ENCODE data around the gene CTCFL.
"Not testable (repeated sequence)": the region's sequence is repeated elsewhere in the genome, so short reads cannot be mapped to it uniquely, and the experiment has no call there.

The CTCFL gene

DNA sequence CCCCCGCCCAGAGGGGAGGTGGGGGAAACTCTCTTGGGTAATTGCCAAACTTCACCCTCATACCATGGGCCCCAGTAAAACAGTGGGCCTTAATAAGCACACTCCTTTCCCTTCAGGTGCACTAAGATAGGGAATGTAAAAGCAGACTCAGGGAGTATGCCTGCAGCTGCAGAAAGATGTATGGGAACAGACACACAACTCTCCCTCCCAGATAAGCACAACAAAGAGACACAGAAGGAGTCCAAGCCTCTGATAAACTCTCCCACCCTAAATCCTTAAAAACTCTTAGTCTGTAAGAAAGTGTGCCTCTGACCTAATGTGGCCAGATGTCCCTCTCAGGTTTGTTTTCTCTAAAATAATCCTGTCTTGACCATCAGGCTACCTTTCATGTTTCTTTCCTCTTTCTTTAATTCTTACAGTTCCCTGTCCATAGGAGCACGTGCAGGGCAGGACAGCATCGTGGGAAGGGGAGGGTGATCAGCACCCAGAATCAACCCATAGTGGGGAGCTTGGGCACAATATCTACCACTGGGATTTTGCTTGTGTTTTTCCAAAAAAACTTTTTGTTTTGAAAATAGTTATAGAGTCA is 11.3 kb upstream of the CTCFL start:
- no peak for DNase-seq

DNA sequence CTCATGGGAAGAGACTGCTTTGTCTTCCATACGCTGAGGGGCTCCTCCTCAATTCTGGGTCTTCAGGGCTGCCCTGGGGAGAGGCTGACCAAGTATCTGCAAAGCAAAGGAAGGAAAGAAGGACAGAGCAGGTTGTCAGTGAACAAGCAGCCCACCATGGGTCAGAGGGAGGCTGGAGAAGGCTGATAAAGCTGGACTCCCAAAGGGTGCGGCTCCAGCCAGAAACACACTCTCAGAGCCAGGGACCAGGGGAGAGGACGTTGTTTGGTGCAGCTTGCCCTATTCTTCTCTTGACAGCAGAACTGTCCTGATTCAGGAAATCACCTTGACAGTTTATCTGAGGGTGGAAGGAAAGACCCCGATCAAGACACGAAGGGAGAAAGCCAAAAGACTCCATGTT is 10.4 kb upstream of the CTCFL start:
- DNase-seq, result no peak

DNA sequence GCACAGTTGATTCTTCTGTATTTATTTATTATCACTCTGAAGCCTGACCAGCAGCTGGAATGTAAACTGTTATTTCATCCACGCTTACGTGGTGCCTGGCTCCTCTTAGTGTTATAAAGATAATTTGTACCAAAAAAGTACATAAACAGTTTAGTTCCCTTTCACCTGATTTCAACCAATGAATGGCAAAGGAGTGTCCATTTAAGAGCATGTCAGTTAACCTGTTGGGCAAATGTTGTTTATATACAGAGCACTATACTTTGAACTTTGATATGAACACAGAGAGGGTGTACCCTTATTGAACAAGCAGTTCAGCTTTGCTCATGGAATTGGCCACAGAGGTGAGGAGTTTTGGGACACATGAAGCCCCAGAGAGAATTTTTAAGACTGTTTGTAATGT is 7.2 kb upstream of the CTCFL start:
- DNase-seq, result no peak

DNA sequence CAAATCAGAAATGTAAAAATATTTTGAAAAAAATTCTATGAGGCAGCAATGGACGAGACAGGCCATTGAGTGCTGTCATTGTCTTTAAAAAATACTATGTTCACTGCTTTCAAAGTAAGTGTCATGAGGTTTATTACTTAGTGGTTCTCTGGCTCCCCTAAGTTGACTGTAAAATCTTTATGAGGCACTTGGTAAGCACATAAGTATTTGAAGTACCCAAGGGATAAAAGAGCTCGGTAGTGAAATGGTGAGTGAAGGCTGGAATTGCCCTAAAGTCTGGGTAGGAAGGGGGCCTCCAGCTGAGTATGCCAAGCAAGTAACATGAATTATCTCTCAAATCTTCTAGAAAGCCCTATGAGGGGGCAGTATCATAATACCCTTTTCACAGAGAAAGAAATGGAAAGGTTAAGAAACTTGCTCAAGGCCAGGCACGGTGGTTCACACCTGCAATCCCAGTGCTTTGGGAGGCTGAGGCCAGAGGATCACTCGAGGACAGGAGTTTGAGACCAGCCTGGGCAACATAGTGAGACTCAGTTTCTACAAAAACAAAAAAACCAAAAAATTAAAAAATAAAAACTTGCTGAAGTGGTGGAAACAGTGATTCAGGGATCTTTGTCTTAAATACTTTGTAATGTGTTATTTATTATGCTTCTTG is 5.5 kb upstream of the CTCFL start:
- DNase-seq, result no peak

DNA sequence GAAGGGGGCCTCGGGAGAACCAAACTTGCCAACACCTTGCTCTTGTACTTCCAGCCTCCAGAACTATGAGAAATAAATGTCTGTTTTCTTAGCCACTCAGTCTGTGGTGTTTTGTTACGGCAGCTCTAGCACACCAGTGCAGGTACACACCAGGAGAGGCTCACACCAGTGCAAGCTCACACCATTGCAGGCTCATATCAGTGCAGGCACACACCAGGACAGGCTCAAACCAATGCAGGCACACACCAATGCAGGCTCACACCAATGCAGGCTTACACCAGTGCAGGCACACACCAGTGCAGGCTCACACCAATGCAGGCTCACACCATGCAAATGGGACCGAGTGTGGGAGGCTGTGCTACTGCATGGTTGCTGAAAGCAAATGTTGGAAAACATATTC is 4.9 kb upstream of the CTCFL start:
- DNase-seq, result no peak

DNA sequence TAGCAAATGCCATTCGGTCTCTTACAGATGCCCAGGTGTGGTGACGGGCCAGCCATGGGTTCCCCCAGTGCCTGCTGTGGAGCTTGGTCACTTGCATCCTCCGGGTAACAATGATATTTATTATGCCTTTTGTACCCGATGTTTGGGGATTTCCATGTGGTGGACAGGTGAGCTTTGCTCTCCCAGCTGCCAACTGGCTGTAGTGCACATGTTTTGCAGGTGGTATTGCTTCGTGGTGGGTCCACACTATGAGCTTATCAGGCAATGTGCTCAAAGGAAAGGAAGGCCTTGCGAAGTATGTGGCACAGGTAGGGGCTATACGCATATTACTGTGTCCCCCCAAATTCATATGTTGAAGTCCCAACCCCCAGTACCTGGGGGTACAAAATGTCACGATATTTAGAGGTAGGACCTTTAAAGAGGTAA is 4.2 kb upstream of the CTCFL start:
- no peak for DNase-seq

DNA sequence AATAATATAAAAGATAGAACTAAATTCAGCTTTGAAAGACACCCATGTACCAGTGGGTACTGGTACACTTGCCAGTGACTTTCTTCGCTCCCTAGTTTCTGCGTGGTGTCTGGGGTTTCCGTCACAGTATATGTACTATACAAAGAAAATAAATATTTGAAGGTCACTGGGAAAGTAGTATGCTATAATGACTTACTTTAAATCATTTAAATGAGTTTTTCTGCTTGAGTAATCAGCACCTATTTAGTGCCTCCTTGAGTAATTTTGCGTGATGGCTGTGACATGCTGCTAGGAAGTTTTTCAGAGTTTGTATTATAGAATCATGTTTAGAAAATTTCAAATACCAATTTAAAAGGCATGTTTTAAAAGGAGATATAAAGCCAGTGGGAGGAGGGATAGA is 3.2 kb upstream of the CTCFL start:
- no peak for DNase-seq

DNA sequence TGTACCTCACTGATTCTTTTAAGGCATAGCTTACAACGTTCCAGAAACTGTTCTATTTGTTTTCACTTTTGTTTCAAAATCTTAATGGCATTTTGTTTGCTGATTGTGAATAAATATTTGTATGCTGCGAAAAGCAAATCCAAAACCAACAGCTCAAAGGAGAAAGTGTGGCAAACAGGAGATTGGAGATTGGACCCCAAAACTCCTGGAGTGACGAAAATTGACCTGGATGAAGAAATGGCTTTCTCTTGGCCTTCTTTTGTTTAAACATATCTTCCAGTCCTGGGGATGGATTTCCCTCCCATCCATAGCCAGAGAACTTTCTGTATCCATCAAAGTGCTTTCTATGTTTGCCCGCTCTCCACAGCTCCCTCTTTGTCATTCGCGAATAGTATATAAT is 2.8 kb upstream of the CTCFL start:
- DNase-seq, result no peak

DNA sequence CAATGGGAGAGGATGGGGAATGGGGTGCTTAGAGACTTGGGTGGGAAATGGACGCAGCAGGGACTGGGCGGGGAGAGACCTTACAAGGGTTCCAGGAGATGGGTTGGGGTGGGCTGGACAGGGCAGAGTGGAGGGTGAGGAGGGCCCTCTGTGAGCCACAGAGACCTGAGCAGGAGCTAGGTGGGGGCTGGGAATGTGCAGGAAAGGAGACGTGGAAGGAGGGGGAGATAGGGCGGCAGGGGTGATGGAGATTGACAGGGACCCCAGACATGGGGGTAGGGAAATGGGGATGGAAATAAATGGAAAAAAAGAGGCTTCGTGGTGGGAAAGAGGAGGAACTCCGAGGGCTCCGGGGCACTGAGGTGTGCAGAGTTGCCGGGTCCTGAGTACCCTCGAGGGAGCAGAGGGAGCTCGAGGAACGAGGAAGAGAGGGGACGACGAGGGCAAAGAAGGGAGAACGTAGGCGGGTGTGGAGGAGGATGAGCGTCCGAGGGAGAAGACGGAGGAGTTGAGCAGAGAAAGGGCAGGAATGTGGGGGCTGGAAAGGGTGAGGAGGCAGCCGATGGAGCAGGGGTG is 2.0 kb upstream of the CTCFL start:
- no peak for DNase-seq

DNA sequence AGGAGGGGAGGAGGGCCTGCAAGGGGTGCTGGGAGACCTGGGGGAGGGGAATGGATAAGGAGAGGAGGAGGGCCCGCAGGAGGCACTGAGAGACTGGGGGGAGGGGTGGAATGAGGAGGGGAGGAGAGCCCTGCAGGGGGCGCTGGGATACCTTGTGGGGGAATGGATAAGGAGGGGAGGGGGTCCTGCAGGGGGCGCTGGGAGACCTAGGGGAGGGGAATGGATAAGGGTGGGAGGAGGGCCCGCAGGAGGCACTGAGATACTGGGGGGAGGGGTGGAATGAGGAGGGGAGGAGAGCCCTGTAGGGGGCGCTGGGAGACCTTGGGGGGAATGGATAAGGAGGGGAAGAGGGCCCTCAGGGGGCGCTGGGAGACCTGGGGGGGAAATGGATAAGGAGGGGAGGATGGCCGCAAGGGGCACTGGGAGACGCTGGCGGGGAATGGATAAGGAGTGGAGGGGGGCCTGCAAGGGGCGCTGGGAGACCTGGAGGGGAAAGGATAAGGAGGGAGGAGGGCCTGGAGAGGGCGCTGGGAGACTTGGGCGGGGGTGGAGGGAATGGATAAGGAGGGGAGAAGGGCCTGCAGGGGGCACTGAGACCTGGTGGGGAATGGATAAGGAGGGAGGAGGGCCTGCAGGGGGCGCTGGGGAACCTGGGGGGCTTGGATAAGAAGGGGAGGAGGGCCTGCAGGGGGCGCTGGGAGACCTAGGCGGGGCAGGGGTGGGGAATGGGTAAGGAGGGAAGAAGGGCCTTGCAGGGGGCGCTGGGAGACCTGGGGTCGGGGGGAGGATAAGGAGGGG is 1.3 kb upstream of the CTCFL start:
- no peak for DNase-seq

DNA sequence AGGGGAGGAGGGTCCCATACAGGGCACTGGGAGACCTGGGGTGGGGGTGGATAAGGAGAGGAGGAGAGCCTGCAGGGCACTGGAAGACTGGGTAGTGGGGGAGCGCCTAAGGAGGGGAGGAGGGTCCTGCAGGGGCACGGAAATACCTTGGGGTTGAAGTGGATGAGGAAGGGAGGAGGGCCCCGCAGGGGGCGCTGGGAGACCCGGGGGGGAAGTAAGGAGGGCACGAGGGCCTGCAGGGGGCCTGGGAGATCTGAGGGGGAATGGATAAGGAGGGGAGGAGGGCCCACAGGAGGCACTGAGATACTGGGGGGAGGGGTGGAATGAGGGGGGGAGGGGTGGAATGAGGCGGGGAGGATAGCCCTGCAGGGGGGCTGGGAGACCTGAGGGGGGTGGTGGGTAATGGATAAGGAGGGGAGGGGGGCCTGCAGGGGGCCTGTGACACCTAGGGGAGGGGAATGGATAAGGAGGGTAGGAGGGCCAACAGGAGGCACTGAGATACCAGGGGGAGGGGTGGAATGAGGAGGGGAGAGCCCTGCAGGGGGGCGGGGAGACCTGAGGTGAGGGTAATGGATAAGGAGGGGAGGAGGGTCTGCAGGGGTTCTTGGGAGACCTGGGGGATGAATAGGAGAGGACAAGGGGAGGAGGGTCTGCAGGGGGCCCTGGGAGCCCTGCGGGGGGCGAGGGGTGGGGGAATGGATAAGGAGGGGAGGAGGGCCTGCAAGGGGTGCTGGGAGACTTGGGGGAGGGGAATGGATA is 567 bp upstream of the CTCFL start:
- no peak for DNase-seq

DNA sequence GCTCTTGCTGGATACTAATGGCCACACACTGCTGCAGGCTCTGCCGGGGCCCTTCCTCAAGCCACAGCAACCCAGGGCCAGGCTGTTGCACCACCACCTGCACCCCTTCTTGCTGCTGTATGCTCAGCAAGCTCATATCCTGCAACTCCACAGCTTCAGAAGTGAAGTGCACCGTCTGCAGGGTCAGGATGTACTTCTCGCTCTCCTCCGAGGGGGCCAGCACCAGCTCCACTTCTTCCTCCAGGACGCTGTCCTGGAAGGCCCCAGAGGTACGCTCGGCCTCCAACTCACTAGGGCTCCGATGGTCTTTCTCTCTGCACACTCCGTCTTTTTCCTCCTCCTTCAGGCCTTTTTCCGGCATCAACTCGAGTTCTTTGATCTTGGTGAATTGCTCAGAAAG is 1.2 kb downstream of the CTCFL start:
- DNase-seq, result no peak

DNA sequence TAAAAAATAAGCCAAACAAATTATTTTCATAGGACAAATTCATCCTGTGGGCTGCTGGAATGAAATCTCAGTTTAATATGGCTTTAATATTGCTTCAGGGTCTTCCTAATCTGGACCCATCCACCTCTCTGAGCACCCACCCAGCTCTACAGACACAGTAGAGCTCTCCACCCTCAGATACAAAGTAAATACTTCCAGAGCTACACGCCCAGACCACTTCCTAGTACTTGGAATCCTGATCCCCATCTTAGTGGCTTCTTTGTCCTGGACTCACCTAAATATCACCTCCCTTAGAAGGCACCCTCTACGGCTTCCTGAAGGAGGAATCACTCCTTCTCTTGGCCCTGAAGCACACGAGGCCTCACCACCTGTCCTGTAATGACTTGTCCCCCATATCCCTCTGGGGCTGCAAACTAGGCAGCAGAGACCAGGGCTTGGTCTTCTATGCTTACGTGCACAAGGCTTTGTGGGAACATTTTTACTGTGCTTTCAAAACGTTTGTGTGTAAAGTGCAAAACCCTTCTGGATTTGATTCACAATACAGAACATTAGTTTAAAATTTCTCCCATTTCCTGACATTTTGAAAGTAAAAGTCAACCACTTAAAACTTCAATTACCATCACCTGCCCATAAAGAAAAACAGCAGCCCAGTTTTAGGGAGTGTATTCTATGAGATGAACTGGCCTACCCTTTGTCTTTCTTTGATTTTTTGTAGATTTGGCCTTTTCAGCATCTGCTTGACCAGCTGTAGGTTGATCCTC is 2.4 kb downstream of the CTCFL start:
- no peak for DNase-seq

DNA sequence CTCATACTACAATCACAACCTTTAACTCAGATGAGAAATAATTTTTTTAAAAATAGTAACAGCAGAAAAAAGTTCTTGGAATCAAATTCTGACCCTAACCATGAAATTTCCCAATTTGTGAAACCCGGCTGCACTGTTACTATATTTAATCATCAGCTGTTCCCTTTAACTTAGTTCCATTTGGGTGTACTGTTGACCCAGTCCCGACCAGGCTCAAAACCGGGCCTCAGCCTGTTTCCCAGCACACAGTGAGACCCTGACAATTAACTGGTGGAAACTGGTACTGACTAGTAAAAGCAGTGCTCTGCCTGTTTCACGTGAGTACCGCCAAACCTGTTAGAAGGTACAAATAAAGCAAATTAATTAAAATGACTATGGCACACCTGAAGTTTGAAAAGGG is 7.0 kb downstream of the CTCFL start:
- no peak for DNase-seq

DNA sequence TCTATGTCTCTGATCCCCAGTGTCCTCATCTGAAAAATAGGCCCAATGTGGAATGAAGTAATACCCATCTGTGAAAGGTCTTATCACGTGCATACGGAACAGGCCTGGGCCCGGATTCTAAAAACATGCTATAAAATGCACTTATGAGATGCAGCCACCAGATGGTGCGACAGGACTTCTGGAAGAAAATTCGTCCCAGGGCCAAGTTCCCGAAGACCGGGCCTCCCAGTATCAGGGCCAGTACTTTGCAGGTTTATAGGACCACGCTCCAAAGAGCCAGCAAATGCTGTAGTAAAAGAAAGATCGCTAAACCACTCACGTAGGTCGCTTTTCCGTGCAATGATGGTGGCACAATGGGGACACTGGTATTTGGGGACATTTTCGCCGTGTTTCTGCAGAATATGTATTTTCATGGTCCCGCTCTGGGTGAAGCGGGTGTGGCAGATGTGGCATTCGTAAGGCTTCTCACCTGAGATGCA is 10.6 kb downstream of the CTCFL start:
- DNase-seq, result no peak

DNA sequence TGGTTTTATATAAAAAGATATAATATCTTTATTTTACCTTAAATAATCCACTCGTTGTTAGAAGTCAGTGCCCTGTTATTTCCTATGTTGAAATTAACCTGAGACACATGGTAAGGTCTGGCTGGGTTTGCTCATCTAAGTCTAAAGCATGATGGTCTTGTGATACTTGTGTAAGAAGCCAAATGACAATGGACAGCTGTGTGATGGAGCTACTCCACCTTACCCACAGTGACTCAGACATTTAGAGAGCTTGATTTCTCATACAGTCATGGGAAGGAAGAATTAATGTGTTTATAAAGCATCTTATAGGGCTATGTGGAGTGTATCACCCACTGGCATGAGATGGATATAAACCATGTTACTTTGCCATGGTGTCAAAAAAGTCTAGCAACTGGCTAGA is 11.7 kb downstream of the CTCFL start:
- DNase-seq, result no peak

DNA sequence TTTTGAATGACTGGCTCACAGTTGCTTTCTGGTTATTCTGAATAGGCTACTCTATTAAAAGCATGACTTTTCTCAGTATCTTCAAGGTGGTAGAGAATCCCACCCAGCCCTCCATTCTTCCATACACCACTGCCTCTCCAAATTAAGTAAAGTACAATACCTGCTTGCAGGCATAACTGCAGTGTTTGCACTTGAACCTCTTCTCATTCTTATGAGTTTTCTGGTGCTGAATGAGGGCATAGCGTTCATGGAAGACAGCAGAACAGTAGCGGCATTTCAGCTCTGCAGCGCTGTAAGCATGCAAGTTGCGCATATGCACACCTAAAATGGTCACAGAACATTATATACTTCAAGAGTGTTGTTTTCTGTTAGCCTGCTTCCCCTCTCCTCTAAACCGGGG is 12.5 kb downstream of the CTCFL start:
- no peak for DNase-seq

DNA sequence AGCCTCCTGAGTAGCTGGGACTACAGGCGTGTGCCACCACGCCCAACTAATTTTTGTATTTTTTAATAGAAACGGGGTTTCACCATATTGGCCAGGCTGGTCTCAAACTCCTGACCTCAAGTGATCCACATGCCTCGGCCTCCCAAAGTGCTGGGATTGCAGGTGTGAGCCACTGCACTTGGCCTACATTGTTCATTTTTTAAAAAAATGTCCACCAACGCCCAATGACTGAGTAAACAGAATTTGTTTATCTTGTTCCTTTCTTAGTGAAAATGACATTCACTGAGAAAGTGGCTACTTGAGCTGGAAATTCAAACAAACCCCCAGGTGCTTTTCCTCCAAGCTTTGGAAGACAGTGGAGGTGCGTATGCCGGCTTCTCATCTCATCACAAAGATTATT is 13.2 kb downstream of the CTCFL start:
- DNase-seq, result not testable (repeated sequence)

DNA sequence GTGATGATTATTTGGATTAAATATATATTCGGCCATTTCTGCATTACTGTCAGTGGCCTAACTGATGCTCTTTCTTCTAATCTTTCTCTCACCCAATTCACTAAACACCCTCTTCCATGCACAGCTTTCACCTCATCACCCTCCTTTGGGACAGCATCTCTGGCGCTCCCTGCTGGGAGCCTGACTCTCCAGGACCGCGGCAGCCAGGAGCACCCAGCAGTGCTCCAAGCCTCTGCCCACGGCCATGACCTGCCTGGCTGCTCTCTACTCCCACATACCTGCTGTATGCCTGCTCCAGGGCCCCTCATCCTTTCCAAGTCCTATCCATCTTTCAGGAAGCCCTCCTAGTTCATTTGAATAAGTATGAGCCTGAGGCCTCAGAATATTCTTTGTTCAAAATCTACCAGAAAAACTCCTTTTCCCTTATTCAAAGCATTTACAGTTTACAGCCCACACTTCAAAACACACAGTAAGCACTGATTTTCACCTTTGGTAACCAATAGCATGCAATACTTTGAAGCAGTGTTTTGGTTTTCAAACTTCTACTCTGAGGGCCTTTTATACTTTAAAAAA is 15.2 kb downstream of the CTCFL start:
- DNase-seq, result no peak

DNA sequence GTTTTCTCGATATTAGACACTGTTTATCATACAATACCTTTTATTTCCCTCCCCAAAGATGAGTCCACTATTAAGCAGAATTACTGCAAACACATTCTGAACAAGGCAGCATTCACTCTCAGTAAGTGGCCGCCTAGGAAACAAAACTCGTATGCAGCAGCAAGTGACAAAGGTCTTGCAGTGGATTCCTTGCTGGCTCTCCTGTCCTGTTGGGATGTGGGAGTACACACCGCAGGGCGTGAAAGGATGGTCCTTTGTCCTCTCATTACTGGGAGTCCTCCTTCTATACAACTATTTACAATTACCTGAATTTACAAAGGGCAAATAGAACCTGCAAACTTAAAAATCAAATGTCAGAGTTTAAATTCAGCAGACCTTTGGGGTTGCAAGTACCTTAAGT is 16.1 kb downstream of the CTCFL start:
- no peak for DNase-seq

DNA sequence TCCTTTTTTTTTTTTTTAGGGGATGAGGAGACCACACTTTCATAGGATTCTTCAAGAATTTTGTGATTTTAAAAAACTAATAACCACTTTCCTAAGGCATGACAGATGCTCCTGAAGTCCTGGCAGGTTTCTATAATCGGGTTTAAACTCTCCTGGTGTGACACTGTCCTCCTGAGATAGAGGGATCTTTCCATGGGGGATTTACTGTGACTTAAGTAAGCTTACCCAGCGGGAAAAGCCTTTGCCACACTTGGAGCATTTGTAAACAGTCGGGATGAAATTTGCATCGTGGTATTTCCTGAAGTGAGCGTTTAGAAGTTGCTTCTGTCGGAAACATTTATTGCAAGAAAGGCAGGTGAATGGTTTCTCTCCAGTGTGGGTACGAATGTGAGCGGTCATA is 16.6 kb downstream of the CTCFL start:
- DNase-seq, result no peak

DNA sequence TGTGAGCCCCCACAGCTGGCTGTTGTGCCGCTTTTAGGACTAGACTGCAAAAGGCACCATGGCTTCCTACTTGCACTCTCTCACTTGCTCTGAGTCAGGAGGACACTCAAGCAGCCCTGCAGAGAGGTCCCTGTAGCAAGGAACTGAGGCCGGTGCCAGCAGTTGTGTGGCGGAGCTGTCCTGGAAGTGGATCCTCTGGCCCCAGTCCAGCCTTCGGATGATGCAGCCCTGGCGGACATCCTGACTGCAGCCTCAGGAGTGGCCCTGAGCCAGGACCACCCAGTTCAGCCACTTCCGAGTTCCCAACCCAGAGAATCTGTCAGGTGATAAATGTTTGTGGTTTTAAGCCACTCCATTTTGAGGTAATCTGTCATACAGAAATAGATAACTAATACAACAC is 17.5 kb downstream of the CTCFL start:
- DNase-seq, result no peak
